ENCODE data around the gene PURB.
"Not testable (repeated sequence)": the region's sequence is repeated elsewhere in the genome, so short reads cannot be mapped to it uniquely, and the experiment has no call there.

Gene PURB

GRCh38 chr7:44876393-44876792, 8.9 kb downstream of the PURB start:
- Histone ChIP-seq H3K36me3 (ENCODE audit: control insufficient read depth, insufficient read depth, low read length) (peaks cover 24% of the 10 kb centered on the region), H3K4me3 (ENCODE audit: extremely low read depth, insufficient read depth, low read length, poor library complexity, severe bottlenecking) (no peak overlapping the region), H3K9me3 (ENCODE audit: control insufficient read depth, low read length) (peaks cover 4% of the 10 kb centered on the region), H3K4me1 (ENCODE audit: control insufficient read depth, insufficient read depth, low read length, poor library complexity, severe bottlenecking) (no peaks in the 10 kb centered on the region), H3K27ac (ENCODE audit: low read depth, low read length, severe bottlenecking) (no peak overlapping the region)
- WGBS, 2 experiments (ENCODE audit: insufficient coverage in 2 of 2): 60 to 88% methylated on average over 1 to 3 of the region's 4 CpGs

GRCh38 chr7:44875241-44875640, 10.1 kb downstream of the PURB start:
- H3K4me1 ChIP-seq (ENCODE audit: control insufficient read depth, insufficient read depth, low read length, poor library complexity, severe bottlenecking): no peaks in the 10 kb centered on the region
- H3K27ac ChIP-seq (ENCODE audit: low read depth, low read length, severe bottlenecking): no peak overlapping the region
- H3K9me3 ChIP-seq (ENCODE audit: control insufficient read depth, low read length): peaks cover 4% of the 10 kb centered on the region
- H3K4me3 ChIP-seq (ENCODE audit: extremely low read depth, insufficient read depth, low read length, poor library complexity, severe bottlenecking): no peak overlapping the region
- H3K36me3 ChIP-seq (ENCODE audit: control insufficient read depth, insufficient read depth, low read length): peaks cover 15% of the 10 kb centered on the region
- WGBS, 2 experiments (ENCODE audit: insufficient coverage in 2 of 2): 94 to 99% methylated on average over 9 of the region's 11 CpGs

- H3K4me1 ChIP-seq (ENCODE audit: control insufficient read depth, insufficient read depth, low read length, poor library complexity, severe bottlenecking): no peaks in the 10 kb centered on the region
- H3K27ac ChIP-seq (ENCODE audit: low read depth, low read length, severe bottlenecking): no peak overlapping the region
- H3K4me3 ChIP-seq (ENCODE audit: extremely low read depth, insufficient read depth, low read length, poor library complexity, severe bottlenecking): no peak overlapping the region
- peaks cover 4% of the 10 kb centered on the region for H3K9me3 ChIP-seq (ENCODE audit: control insufficient read depth, low read length)
- WGBS, 2 experiments (ENCODE audit: insufficient coverage in 2 of 2): no CpG with 5 or more reads among the region's 1 CpG
- peaks cover 4% of the 10 kb centered on the region for H3K36me3 ChIP-seq (ENCODE audit: control insufficient read depth, insufficient read depth, low read length)
Measured at GRCh38 chr7:44872787-44873186, 12.5 kb downstream of the PURB start.

- 95% methylated on average over 14 to 17 of the region's 23 CpGs for WGBS, 2 experiments (ENCODE audit: insufficient coverage in 2 of 2)
- H3K4me1 ChIP-seq (ENCODE audit: control insufficient read depth, insufficient read depth, low read length, poor library complexity, severe bottlenecking): not testable (repeated sequence)
Measured at GRCh38 chr7:44871918-44872317, 13.4 kb downstream of the PURB start.

GRCh38 chr7:44870780-44871179, 14.6 kb downstream of the PURB start:
- WGBS, 2 experiments (ENCODE audit: insufficient coverage in 2 of 2): 87 to 96% methylated on average over 9 to 23 of the region's 29 CpGs
- not testable (repeated sequence) for H3K9me3 ChIP-seq (ENCODE audit: control insufficient read depth, low read length); H3K4me3 ChIP-seq (ENCODE audit: extremely low read depth, insufficient read depth, low read length, poor library complexity, severe bottlenecking); H3K27ac ChIP-seq (ENCODE audit: low read depth, low read length, severe bottlenecking); H3K36me3 ChIP-seq (ENCODE audit: control insufficient read depth, insufficient read depth, low read length)
- peaks cover 13% of the 10 kb centered on the region for H3K4me1 ChIP-seq (ENCODE audit: control insufficient read depth, insufficient read depth, low read length, poor library complexity, severe bottlenecking)

More at GRCh38 chr7:44871918-44872317, 13.4 kb downstream of the PURB start:
- H3K4me3 ChIP-seq (ENCODE audit: extremely low read depth, insufficient read depth, low read length, poor library complexity, severe bottlenecking); H3K27ac ChIP-seq (ENCODE audit: low read depth, low read length, severe bottlenecking); H3K9me3 ChIP-seq (ENCODE audit: control insufficient read depth, low read length); H3K36me3 ChIP-seq (ENCODE audit: control insufficient read depth, insufficient read depth, low read length): not testable (repeated sequence)

- H3K27ac ChIP-seq (ENCODE audit: low read depth, low read length, severe bottlenecking); H3K36me3 ChIP-seq (ENCODE audit: control insufficient read depth, insufficient read depth, low read length); H3K4me3 ChIP-seq (ENCODE audit: extremely low read depth, insufficient read depth, low read length, poor library complexity, severe bottlenecking); H3K9me3 ChIP-seq (ENCODE audit: control insufficient read depth, low read length): not testable (repeated sequence)
- peaks cover 13% of the 10 kb centered on the region for H3K4me1 ChIP-seq (ENCODE audit: control insufficient read depth, insufficient read depth, low read length, poor library complexity, severe bottlenecking)
- 83% methylated on average over 1 of the region's 3 CpGs; no CpG with 5 or more reads in 1 of the 2 experiments for WGBS, 2 experiments (ENCODE audit: insufficient coverage in 2 of 2)
Measured at GRCh38 chr7:44870336-44870735, 15.0 kb downstream of the PURB start.

GRCh38 chr7:44867073-44867995, 18.0 kb downstream of the PURB start:
- Histone ChIP-seq H3K4me1 (ENCODE audit: control insufficient read depth, insufficient read depth, low read length, poor library complexity, severe bottlenecking) (peaks cover 13% of the 10 kb centered on the region), H3K9me3 (ENCODE audit: control insufficient read depth, low read length) (peaks cover under 1% of the 10 kb centered on the region), H3K27ac (ENCODE audit: low read depth, low read length, severe bottlenecking) (peak overlapping the region; percentile 58), H3K4me3 (ENCODE audit: extremely low read depth, insufficient read depth, low read length, poor library complexity, severe bottlenecking) (no peak overlapping the region), H3K36me3 (ENCODE audit: control insufficient read depth, insufficient read depth, low read length) (no peaks in the 10 kb centered on the region)
- WGBS, 2 experiments (ENCODE audit: insufficient coverage in 2 of 2): 63 to 100% methylated on average over 1 of the region's 4 CpGs

GRCh38 chr7:44861949-44862348, 23.4 kb downstream of the PURB start:
- not testable (repeated sequence) for H3K4me1 ChIP-seq (ENCODE audit: control insufficient read depth, insufficient read depth, low read length, poor library complexity, severe bottlenecking); H3K36me3 ChIP-seq (ENCODE audit: control insufficient read depth, insufficient read depth, low read length); H3K9me3 ChIP-seq (ENCODE audit: control insufficient read depth, low read length); H3K4me3 ChIP-seq (ENCODE audit: extremely low read depth, insufficient read depth, low read length, poor library complexity, severe bottlenecking); H3K27ac ChIP-seq (ENCODE audit: low read depth, low read length, severe bottlenecking)
- 89% methylated on average over 3 of the region's 4 CpGs; no CpG with 5 or more reads in 1 of the 2 experiments for WGBS, 2 experiments (ENCODE audit: insufficient coverage in 2 of 2)

GRCh38 chr7:44858161-44858560, 27.2 kb downstream of the PURB start:
- Histone ChIP-seq H3K4me1 (ENCODE audit: control insufficient read depth, insufficient read depth, low read length, poor library complexity, severe bottlenecking) (no peaks in the 10 kb centered on the region), H3K9me3 (ENCODE audit: control insufficient read depth, low read length) (no peaks in the 10 kb centered on the region), H3K4me3 (ENCODE audit: extremely low read depth, insufficient read depth, low read length, poor library complexity, severe bottlenecking) (no peak overlapping the region), H3K36me3 (ENCODE audit: control insufficient read depth, insufficient read depth, low read length) (no peaks in the 10 kb centered on the region), H3K27ac (ENCODE audit: low read depth, low read length, severe bottlenecking) (no peak overlapping the region)
- WGBS, 2 experiments (ENCODE audit: insufficient coverage in 2 of 2): 88 to 100% methylated on average over 1 to 2 of the region's 2 CpGs

GRCh38 chr7:44854644-44855364, 30.5 kb downstream of the PURB start:
- Histone ChIP-seq H3K4me1 (ENCODE audit: control insufficient read depth, insufficient read depth, low read length, poor library complexity, severe bottlenecking) (no peaks in the 10 kb centered on the region), H3K9me3 (ENCODE audit: control insufficient read depth, low read length) (no peaks in the 10 kb centered on the region), H3K36me3 (ENCODE audit: control insufficient read depth, insufficient read depth, low read length) (no peaks in the 10 kb centered on the region), H3K27ac (ENCODE audit: low read depth, low read length, severe bottlenecking) (no peak overlapping the region), H3K4me3 (ENCODE audit: extremely low read depth, insufficient read depth, low read length, poor library complexity, severe bottlenecking) (no peak overlapping the region)
- WGBS, 2 experiments (ENCODE audit: insufficient coverage in 2 of 2): 88 to 98% methylated on average over 3 to 4 of the region's 8 CpGs

Data from mesodermal cell (in vitro differentiated cells).